ENCODE results near the gene FLCN.

DNA sequence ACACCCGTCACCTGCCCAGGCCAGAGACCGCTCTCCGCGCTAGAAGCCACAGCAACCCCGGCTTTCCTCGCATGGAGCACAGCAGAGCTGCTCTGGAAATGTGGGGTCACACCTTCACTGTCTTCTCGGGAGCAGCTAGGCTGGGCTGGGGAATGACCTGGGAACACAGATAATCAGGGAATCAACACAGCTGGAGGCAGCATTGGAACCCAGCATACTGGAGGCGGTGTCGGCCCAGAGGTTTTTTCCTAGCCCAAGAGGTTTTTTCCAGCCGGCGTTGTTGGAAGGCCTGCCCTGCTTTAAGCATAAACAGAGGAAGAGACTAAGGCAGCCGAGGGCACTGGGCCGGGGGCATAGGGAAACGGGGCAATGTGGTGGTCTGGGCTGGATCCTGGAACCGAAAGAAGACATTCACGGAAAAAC, 30.0 kb downstream of the FLCN start:
- TF ChIP-seq, protein P1, sequence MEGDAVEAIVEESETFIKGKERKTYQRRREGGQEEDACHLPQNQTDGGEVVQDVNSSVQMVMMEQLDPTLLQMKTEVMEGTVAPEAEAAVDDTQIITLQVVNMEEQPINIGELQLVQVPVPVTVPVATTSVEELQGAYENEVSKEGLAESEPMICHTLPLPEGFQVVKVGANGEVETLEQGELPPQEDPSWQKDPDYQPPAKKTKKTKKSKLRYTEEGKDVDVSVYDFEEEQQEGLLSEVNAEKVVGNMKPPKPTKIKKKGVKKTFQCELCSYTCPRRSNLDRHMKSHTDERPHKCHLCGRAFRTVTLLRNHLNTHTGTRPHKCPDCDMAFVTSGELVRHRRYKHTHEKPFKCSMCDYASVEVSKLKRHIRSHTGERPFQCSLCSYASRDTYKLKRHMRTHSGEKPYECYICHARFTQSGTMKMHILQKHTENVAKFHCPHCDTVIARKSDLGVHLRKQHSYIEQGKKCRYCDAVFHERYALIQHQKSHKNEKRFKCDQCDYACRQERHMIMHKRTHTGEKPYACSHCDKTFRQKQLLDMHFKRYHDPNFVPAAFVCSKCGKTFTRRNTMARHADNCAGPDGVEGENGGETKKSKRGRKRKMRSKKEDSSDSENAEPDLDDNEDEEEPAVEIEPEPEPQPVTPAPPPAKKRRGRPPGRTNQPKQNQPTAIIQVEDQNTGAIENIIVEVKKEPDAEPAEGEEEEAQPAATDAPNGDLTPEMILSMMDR (IDR thresholded peaks at IDR 0.05) = no peak
- TF ChIP-seq POLR2AphosphoS5 (IDR thresholded peaks at IDR 0.05; ENCODE audit: low read depth, low read length) = no peak
- TF ChIP-seq SIN3A (IDR thresholded peaks at IDR 0.05; ENCODE audit: borderline replicate concordance, insufficient read depth, low read depth, low read length) = no peak
- TF ChIP-seq, protein P2, sequence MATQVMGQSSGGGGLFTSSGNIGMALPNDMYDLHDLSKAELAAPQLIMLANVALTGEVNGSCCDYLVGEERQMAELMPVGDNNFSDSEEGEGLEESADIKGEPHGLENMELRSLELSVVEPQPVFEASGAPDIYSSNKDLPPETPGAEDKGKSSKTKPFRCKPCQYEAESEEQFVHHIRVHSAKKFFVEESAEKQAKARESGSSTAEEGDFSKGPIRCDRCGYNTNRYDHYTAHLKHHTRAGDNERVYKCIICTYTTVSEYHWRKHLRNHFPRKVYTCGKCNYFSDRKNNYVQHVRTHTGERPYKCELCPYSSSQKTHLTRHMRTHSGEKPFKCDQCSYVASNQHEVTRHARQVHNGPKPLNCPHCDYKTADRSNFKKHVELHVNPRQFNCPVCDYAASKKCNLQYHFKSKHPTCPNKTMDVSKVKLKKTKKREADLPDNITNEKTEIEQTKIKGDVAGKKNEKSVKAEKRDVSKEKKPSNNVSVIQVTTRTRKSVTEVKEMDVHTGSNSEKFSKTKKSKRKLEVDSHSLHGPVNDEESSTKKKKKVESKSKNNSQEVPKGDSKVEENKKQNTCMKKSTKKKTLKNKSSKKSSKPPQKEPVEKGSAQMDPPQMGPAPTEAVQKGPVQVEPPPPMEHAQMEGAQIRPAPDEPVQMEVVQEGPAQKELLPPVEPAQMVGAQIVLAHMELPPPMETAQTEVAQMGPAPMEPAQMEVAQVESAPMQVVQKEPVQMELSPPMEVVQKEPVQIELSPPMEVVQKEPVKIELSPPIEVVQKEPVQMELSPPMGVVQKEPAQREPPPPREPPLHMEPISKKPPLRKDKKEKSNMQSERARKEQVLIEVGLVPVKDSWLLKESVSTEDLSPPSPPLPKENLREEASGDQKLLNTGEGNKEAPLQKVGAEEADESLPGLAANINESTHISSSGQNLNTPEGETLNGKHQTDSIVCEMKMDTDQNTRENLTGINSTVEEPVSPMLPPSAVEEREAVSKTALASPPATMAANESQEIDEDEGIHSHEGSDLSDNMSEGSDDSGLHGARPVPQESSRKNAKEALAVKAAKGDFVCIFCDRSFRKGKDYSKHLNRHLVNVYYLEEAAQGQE (IDR thresholded peaks at IDR 0.05; ENCODE audit: insufficient read depth in 1 of 2, low read depth in 2 of 2, low read length in 1 of 2) = no peak
- TF ChIP-seq TCF7L2 (IDR thresholded peaks at IDR 0.05; ENCODE audit: low read depth, low read length) = no peak

Data from Panc1 (cell line).